ENCODE results near the gene MDP1. TPM values are rescaled to one million over a fixed set of nuclear protein-coding genes. Genes with fewer than 3 reads are reported as not detected.

Gene MDP1
- total RNA-seq, 1 experiment from 2014 or later = 8.9 TPM

DNA sequence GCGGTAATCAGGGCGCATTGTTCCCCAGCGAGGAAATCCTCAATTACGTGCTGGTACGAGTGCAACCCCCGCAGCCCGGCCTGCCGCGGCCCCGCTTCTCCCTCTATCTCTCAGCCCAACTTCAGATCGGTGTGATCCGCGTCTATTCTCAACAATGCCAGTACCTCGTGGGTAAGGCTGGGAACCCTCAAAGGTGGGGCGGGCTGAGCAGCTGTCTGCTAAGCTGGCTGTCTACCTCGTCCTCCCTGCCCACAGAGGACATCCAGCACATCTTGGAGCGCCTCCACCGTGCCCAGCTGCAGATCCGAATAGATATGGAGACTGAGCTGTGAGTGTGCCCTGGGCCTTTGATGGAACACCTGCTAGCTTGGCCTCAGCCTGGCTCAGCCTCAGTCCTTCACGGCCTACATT, 43.0 kb downstream of the MDP1 start:
- no peak for DNase-seq (ENCODE audit: low read depth, low spot score)
- ChIA-PET POLR2A (no interaction called here), CTCF (no interaction called here)
- no peaks in the 10 kb centered on the region for H3K36me3 ChIP-seq (ENCODE audit: control insufficient read depth, insufficient read depth, low read length)
- no peaks in the 10 kb centered on the region for H3K9me3 ChIP-seq (ENCODE audit: control insufficient read depth, insufficient read depth, low read depth, low read length)
- intact Hi-C loops (cut with micrococcal nuclease; ENCODE audit: unreplicated experiment) = no loop called here
- TF ChIP-seq REST (IDR thresholded peaks at IDR 0.05; ENCODE audit: insufficient read depth in 1 of 2, low read depth in 2 of 2, low read length in 1 of 2) (no peak), TCF7L2 (IDR thresholded peaks at IDR 0.05; ENCODE audit: low read depth, low read length) (no peak), SIN3A (IDR thresholded peaks at IDR 0.05; ENCODE audit: borderline replicate concordance, insufficient read depth, low read depth, low read length) (no peak), POLR2AphosphoS5 (IDR thresholded peaks at IDR 0.05; ENCODE audit: low read depth, low read length) (no peak), CTCF (IDR thresholded peaks at IDR 0.05) (no peak)
- ATAC-seq = no peak
- no peaks in the 10 kb centered on the region for H3K27me3 ChIP-seq (ENCODE audit: control insufficient read depth, insufficient read depth, low read length)
- in situ Hi-C loops (cut with HindIII; ENCODE audit: low pct_unique_long_range_greater_than_20kb, low sequenced_read_pairs) = no loop called here
- H3K4me1 ChIP-seq (ENCODE audit: control insufficient read depth, insufficient read depth, low read length) = no peaks in the 10 kb centered on the region; the same call in 1 of the 2 replicates
- no peak overlapping the region for H3K27ac ChIP-seq (ENCODE audit: low read length)
- BruUV-seq (replicated peaks) = no TSS peak
- no peak overlapping the region; a peak in 1 of 4 replicates for H3K4me3 ChIP-seq (ENCODE audit: low read depth in 2 of 2, low read length in 2 of 2)

GRCh38 chr14:24172261-24172860, 43.5 kb downstream of the MDP1 start:
- POLR2A ChIA-PET = no interaction called here

More at GRCh38 chr14:24172261-24172860, 43.5 kb downstream of the MDP1 start:
- CTCF ChIA-PET = no interaction called here
- no peaks in the 10 kb centered on the region for H3K4me1 ChIP-seq (ENCODE audit: control insufficient read depth, insufficient read depth, low read length)
- no peak for ATAC-seq
- peak overlapping the region in 1 of 2 experiments; percentile 16; a peak in 1 of 4 replicates for H3K4me3 ChIP-seq (ENCODE audit: low read depth in 2 of 2, low read length in 2 of 2)
- intact Hi-C loops (cut with micrococcal nuclease; ENCODE audit: unreplicated experiment) = no loop called here
- DNase-seq (ENCODE audit: low read depth, low spot score) = no peak
- no TSS peak for BruUV-seq (replicated peaks)
- in situ Hi-C loops (cut with HindIII; ENCODE audit: low pct_unique_long_range_greater_than_20kb, low sequenced_read_pairs) = no loop called here
- H3K27ac ChIP-seq (ENCODE audit: low read length) = no peak overlapping the region
- H3K36me3 ChIP-seq (ENCODE audit: control insufficient read depth, insufficient read depth, low read length) = no peaks in the 10 kb centered on the region
- no peaks in the 10 kb centered on the region for H3K27me3 ChIP-seq (ENCODE audit: control insufficient read depth, insufficient read depth, low read length)
- TF ChIP-seq REST (IDR thresholded peaks at IDR 0.05; ENCODE audit: insufficient read depth in 1 of 2, low read depth in 2 of 2, low read length in 1 of 2) = no peak
- no peak for TF ChIP-seq POLR2AphosphoS5 (IDR thresholded peaks at IDR 0.05; ENCODE audit: low read depth, low read length)
- TF ChIP-seq CTCF (IDR thresholded peaks at IDR 0.05) = no peak
- TF ChIP-seq SIN3A (IDR thresholded peaks at IDR 0.05; ENCODE audit: borderline replicate concordance, insufficient read depth, low read depth, low read length) = no peak
- TF ChIP-seq TCF7L2 (IDR thresholded peaks at IDR 0.05; ENCODE audit: low read depth, low read length) = no peak
- no peaks in the 10 kb centered on the region for H3K9me3 ChIP-seq (ENCODE audit: control insufficient read depth, insufficient read depth, low read depth, low read length)

Measured in Panc1 (cell line).